GM10248 (cell line): ENCODE measurements around the gene IMMP2L.

ENCODE experiments used
- CTCF ChIA-PET: fragments of 300-600 bp; sonication (Branson Sonifier 250); formaldehyde crosslinking; extraction: SDS; loops from one replicate; lab custom pipeline; 2021; ENCODE audit warnings: antibody characterized with exemption; lab: Yijun Ruan, JAX
- POLR2A ChIA-PET: fragments of 350-650 bp; sonication (Branson Sonifier 250); formaldehyde crosslinking; extraction: SDS; loops from one replicate; lab custom pipeline; 2020; ENCODE audit warnings: antibody characterized with exemption; lab: Yijun Ruan, JAX
- DNase-seq: peaks from one replicate; pipeline ENCODE4 v3.0.0; 2012; ENCODE audit errors: extremely low spot score
- CTCF ChIP-seq: IDR thresholded peaks from 2 replicates; pipeline ENCODE4 v1.5.1; 2012; ENCODE audit warnings: mild to moderate bottlenecking, low read depth; ENCODE audit errors: extremely low read depth, missing control alignments, control extremely low read depth

The IMMP2L gene

DNA sequence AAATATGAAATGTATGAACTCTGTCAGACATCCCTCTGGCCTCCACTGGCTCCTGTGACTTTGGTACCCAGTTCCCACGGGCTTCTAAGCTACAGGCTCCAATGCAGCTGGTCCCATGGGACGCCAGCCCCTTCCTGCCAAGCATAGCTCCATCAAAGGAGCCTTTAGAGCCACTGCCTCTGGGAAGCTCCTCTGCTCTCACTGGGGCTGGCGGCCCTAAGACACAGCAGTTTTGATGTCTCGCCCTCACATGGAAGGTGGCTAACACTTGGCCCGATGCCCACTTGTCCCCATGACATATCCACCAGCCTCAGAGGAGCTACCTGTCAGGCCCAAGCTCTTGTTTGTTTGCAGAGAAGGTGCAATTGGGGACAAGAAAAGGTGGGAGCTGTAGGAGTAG, 925.0 kb downstream of the IMMP2L start:
- ChIA-PET CTCF (no interaction called here), POLR2A (no interaction called here)
- no peak for TF ChIP-seq CTCF
- DNase-seq, result no peak

DNA sequence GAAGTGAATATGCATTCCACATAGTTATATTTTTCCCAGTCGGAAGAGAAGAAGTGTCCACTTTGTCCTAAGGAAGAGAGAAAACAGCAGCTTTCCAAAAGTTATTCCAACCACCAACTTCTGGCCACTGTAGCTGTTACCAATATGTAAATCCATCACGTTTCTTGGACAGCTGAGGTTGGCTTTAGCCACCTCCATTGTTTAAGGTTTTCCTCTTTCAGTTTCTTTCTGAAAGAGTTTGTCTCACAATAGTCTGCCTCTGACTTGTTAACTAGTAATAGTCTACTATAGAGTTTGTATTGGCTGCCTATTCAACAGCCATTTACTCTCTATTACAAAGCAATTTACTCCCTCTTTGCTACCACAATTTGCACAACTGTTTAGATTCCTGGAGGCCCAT, 929.0 kb downstream of the IMMP2L start:
- ChIA-PET POLR2A (no interaction called here), CTCF (no interaction called here)
- DNase-seq, result no peak
- TF ChIP-seq CTCF, result no peak

GRCh38 chr7:110626414-110626813, 935.9 kb downstream of the IMMP2L start:
- DNase-seq, result no peak
- TF ChIP-seq CTCF, result no peak
- ChIA-PET POLR2A (no interaction called here), CTCF (interaction anchor here (1.0 kb wide), 1 partner anchor 27 kb away, joined by 3 read pairs; no protein-coding TSS in a partner anchor)

GRCh38 chr7:110625294-110625693, 937.0 kb downstream of the IMMP2L start:
- ChIA-PET POLR2A (no interaction called here), CTCF (no interaction called here)

GRCh38 chr7:110623436-110623835, 938.9 kb downstream of the IMMP2L start:
- no peak for TF ChIP-seq CTCF
- ChIA-PET CTCF (no interaction called here), POLR2A (no interaction called here)
- no peak for DNase-seq

More at GRCh38 chr7:110625294-110625693, 937.0 kb downstream of the IMMP2L start:
- TF ChIP-seq CTCF, result no peak
- DNase-seq, result no peak

- ChIA-PET POLR2A (no interaction called here), CTCF (no interaction called here)
- no peak for TF ChIP-seq CTCF
- DNase-seq, result no peak
These were observed 941.0 kb downstream of the IMMP2L start for GRCh38 chr7:110621289-110621688.
